ENCODE results near the gene GSTT2. TPM values are rescaled to one million over a fixed set of nuclear protein-coding genes. Genes with fewer than 3 reads are reported as not detected.
"Not testable (repeated sequence)": the region's sequence is repeated elsewhere in the genome, so short reads cannot be mapped to it uniquely, and the experiment has no call there.

Gene GSTT2
- total and polyA plus RNA-seq, 10 of the 15 experiments (the other 5 are each of a cell fraction or from before 2014, with no cell fraction given), result not detected

DNA sequence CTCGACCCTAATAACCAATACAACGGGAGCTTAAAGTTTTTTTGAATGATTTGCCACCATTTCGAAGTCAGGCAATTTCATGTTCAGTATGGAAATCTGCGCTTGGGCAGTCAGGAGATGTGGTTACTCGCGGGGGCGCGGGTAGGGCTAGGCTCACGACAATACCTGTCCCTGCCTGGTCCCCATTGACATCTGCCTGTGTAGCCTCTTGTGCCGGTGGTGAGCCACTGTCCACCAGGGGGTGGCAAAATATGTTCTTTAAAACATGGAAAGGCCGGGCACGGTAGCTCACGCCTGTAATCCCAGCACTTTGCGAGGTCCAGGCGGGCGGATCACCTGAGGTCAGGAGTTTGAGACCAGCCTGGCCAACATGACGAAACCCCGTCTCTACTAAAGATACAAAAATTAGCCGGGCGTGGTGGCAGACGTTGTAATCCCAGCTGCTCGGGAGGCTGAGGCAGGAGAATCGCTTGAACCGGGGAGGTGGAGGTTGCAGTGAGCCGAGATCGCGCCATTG lies 5.0 kb upstream of the GSTT2 start:
- RAD21 ChIA-PET (ENCODE audit: unreplicated experiment); SMC1A ChIA-PET (ENCODE audit: uncharacterized antibody, unreplicated experiment): not testable (repeated sequence)
- intact Hi-C loops (cut with micrococcal nuclease; ENCODE audit: unreplicated experiment), result loop anchor here (5.0 kb wide), 1 partner anchor 48 kb away; no protein-coding TSS in a partner anchor

DNA sequence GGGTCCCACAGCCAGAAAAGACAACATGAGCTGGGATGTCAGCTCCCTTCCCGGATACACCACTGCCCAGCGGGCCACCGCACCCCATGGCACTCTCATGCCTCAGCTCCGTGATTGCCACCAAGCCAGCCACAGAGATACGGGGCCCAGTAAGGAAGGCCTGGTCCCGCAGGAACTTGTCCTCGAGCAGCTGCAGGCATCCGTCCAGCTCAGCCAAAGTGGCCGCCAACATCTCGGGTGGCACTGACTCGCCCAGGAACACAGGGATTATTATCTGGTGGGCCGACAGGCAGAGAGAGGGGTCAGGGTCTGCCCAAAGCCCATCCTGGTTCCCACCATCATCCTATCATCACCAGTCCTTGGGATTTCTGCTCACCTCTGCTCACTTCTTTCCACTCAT lies 2.6 kb upstream of the GSTT2 start:
- H3K9me3 ChIP-seq (replicated peaks; ENCODE audit: control insufficient read depth, insufficient read depth, low read length); H3K27ac ChIP-seq (ENCODE audit: control insufficient read depth, insufficient read depth); CTCF ChIA-PET; H3K4me1 ChIP-seq (ENCODE audit: control insufficient read depth, insufficient read depth, low read length); H3K4me3 ChIP-seq; in situ Hi-C loops (cut with MboI); ATAC-seq; H3K79me2 ChIP-seq (ENCODE audit: control insufficient read depth, insufficient read depth, low read length); SMC1A ChIA-PET (ENCODE audit: uncharacterized antibody, unreplicated experiment); H3K9ac ChIP-seq (ENCODE audit: control insufficient read depth, insufficient read depth, low read length); BruUV-seq (replicated peaks); FAIRE-seq; DNase-seq (ENCODE audit: low read depth, low spot score); H3K27me3 ChIP-seq (replicated peaks in 1 of 2; ENCODE audit: control insufficient read depth in 2 of 2, insufficient read depth in 2 of 2, low read length in 1 of 2); intact Hi-C loops (cut with micrococcal nuclease; ENCODE audit: unreplicated experiment); POLR2A ChIA-PET; H2AFZ ChIP-seq (ENCODE audit: control insufficient read depth, low read depth, low read length); H4K20me1 ChIP-seq (ENCODE audit: control insufficient read depth, insufficient read depth); H3K36me3 ChIP-seq (ENCODE audit: control insufficient read depth in 2 of 2, insufficient read depth in 2 of 2, low read length in 1 of 2); RAD21 ChIA-PET (ENCODE audit: unreplicated experiment); H3K4me2 ChIP-seq (ENCODE audit: control insufficient read depth, insufficient read depth): not testable (repeated sequence)
- WGBS (ENCODE audit: insufficient coverage, insufficient replicate concordance, low lambda C conversion rate, missing lambda C conversion rate), result no CpG with 5 or more reads among the region's 12 CpGs

More for the DNA sequence above, 5.0 kb upstream of the GSTT2 start:
- H3K9me3 ChIP-seq (replicated peaks; ENCODE audit: control insufficient read depth, insufficient read depth, low read length); DNase-seq (ENCODE audit: low read depth, low spot score); H3K27ac ChIP-seq (ENCODE audit: control insufficient read depth, insufficient read depth); H3K27me3 ChIP-seq (replicated peaks in 1 of 2; ENCODE audit: control insufficient read depth in 2 of 2, insufficient read depth in 2 of 2, low read length in 1 of 2); H2AFZ ChIP-seq (ENCODE audit: control insufficient read depth, low read depth, low read length); CTCF ChIA-PET; H3K4me2 ChIP-seq (ENCODE audit: control insufficient read depth, insufficient read depth); POLR2A ChIA-PET; FAIRE-seq; H3K9ac ChIP-seq (ENCODE audit: control insufficient read depth, insufficient read depth, low read length); H3K4me1 ChIP-seq (ENCODE audit: control insufficient read depth, insufficient read depth, low read length); H3K4me3 ChIP-seq; H4K20me1 ChIP-seq (ENCODE audit: control insufficient read depth, insufficient read depth): not testable (repeated sequence)
- WGBS (ENCODE audit: insufficient coverage, insufficient replicate concordance, low lambda C conversion rate, missing lambda C conversion rate), result 0% methylated on average over 5 of the region's 27 CpGs
- Histone ChIP-seq H3K79me2 (ENCODE audit: control insufficient read depth, insufficient read depth, low read length) (peaks cover 13% of the 10 kb centered on the region), H3K36me3 (ENCODE audit: control insufficient read depth in 2 of 2, insufficient read depth in 2 of 2, low read length in 1 of 2) (peaks cover 10 to 19% of the 10 kb centered on the region in 2 experiments)
- ATAC-seq, result peak; percentile 75
- TSS peak; percentile 92 for BruUV-seq (replicated peaks)
- in situ Hi-C loops (cut with MboI), result loop anchor here (5.0 kb wide), 1 partner anchor 48 kb away; no protein-coding TSS in a partner anchor

DNA sequence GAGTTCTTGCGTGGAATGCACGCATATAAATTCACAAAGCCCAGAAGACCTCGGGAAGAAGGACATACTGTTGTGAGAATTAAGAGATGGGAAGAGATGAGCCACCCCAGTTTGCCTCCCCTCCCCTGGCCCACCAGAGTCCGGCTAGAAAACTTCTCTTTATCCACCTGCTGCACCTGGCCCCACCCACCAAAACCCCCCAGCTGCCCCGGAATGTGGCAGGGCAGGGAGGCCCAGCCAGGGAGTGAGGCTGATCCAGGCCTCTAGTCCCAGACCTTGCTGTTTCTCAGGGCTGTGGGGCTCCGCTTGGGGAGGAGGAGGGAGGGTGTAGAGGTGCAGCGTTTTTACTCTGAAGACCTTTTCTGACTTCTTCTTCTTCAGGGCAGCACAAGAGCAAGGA lies 633 bp downstream of the GSTT2 start:
- ATAC-seq; H3K9me3 ChIP-seq (replicated peaks; ENCODE audit: control insufficient read depth, insufficient read depth, low read length); H3K4me1 ChIP-seq (ENCODE audit: control insufficient read depth, insufficient read depth, low read length); H3K27me3 ChIP-seq (replicated peaks in 1 of 2; ENCODE audit: control insufficient read depth in 2 of 2, insufficient read depth in 2 of 2, low read length in 1 of 2); H2AFZ ChIP-seq (ENCODE audit: control insufficient read depth, low read depth, low read length); RAD21 ChIA-PET (ENCODE audit: unreplicated experiment); DNase-seq (ENCODE audit: low read depth, low spot score); FAIRE-seq; SMC1A ChIA-PET (ENCODE audit: uncharacterized antibody, unreplicated experiment); intact Hi-C loops (cut with micrococcal nuclease; ENCODE audit: unreplicated experiment); BruUV-seq (replicated peaks); in situ Hi-C loops (cut with MboI); POLR2A ChIA-PET; H3K27ac ChIP-seq (ENCODE audit: control insufficient read depth, insufficient read depth); CTCF ChIA-PET; H3K36me3 ChIP-seq (ENCODE audit: control insufficient read depth in 2 of 2, insufficient read depth in 2 of 2, low read length in 1 of 2); H3K79me2 ChIP-seq (ENCODE audit: control insufficient read depth, insufficient read depth, low read length); H3K4me2 ChIP-seq (ENCODE audit: control insufficient read depth, insufficient read depth); H3K9ac ChIP-seq (ENCODE audit: control insufficient read depth, insufficient read depth, low read length); H3K4me3 ChIP-seq; H4K20me1 ChIP-seq (ENCODE audit: control insufficient read depth, insufficient read depth): not testable (repeated sequence)
- no CpG with 5 or more reads among the region's 7 CpGs for whole genome bisulfite sequencing (ENCODE audit: insufficient coverage, insufficient replicate concordance, low lambda C conversion rate, missing lambda C conversion rate)
